Right forelimb (tissue), 1 donor: ENCODE results near the gene MUC6.

Experiments
- DNase-seq: peaks from one replicate; pipeline ENCODE4 v3.0.0-alpha.2; 2018

Gene MUC6, protein sequence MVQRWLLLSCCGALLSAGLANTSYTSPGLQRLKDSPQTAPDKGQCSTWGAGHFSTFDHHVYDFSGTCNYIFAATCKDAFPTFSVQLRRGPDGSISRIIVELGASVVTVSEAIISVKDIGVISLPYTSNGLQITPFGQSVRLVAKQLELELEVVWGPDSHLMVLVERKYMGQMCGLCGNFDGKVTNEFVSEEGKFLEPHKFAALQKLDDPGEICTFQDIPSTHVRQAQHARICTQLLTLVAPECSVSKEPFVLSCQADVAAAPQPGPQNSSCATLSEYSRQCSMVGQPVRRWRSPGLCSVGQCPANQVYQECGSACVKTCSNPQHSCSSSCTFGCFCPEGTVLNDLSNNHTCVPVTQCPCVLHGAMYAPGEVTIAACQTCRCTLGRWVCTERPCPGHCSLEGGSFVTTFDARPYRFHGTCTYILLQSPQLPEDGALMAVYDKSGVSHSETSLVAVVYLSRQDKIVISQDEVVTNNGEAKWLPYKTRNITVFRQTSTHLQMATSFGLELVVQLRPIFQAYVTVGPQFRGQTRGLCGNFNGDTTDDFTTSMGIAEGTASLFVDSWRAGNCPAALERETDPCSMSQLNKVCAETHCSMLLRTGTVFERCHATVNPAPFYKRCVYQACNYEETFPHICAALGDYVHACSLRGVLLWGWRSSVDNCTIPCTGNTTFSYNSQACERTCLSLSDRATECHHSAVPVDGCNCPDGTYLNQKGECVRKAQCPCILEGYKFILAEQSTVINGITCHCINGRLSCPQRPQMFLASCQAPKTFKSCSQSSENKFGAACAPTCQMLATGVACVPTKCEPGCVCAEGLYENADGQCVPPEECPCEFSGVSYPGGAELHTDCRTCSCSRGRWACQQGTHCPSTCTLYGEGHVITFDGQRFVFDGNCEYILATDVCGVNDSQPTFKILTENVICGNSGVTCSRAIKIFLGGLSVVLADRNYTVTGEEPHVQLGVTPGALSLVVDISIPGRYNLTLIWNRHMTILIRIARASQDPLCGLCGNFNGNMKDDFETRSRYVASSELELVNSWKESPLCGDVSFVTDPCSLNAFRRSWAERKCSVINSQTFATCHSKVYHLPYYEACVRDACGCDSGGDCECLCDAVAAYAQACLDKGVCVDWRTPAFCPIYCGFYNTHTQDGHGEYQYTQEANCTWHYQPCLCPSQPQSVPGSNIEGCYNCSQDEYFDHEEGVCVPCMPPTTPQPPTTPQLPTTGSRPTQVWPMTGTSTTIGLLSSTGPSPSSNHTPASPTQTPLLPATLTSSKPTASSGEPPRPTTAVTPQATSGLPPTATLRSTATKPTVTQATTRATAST (N-terminal part only)

DNA sequence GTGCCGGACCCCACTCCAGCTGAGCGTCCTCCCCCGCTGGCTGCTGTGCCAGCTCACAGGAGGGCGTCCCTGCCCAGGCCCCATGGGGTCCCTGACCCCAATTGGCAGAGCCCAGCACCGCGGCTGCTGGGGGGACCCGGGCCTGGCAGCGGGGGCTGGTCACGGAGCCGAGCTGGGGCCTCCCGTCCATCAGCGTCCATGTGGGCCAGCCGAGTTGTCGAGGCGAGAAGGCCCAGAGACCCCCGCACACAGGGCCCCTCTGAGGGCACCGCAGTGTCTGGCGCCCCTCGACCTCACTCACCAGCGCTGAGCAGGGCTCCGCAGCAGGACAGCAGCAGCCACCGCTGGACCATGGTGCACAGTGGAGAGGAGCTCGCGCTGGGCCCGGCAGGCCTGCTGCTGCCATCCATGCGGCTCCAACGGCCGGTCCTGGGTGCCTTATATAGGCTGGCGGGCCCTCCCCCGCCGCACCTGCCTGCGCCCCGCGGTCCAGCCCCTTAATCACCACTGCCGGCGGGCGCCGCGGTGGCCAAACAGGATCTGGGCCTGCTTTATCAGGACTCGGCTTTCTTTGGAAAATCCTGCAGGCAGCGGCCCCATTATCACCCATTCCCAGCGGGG, at the start of gene MUC6:
Gene MUC6 (minus strand): TSS at position 416 of the 621 bp plus-strand sequence. CDS start 63 bp downstream, at position 353.
- no peak for DNase-seq

DNA sequence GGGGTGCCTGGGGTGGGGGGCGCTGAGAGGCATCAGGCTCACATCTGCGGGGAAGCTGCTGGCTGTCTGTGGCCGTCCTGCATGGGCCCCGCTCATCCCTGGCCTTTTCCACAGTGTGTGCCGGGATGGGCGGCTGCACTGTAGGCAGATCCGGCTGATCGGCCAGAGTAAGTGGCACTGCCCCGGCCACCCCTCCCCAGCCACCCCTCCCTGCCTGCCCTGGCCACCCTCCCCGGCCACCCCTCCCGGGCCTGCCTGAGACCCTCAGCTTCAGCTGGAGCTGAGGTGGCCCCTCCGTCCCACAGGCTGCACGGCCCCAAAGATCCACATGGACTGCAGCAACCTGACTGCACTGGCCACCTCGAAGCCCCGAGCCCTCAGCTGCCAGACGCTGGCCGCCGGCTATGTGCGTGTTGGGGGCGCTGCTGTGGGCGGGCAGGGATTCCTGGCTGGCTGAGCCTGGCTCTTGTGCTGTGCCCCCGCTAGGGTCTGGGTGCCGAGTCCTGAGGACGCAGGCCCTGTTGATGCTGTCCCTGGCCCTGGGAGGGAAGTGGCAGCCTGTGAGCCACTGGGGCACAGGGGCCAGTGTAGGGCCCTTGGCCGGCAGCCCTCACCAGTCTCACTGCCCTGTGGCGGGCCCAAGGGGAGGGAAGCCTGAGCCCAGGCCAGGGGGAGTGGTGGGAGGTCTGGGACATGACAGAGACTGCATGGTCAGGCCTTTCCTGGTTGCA, 49.1 kb upstream of the MUC6 start:
- DNase-seq, result no peak

DNA sequence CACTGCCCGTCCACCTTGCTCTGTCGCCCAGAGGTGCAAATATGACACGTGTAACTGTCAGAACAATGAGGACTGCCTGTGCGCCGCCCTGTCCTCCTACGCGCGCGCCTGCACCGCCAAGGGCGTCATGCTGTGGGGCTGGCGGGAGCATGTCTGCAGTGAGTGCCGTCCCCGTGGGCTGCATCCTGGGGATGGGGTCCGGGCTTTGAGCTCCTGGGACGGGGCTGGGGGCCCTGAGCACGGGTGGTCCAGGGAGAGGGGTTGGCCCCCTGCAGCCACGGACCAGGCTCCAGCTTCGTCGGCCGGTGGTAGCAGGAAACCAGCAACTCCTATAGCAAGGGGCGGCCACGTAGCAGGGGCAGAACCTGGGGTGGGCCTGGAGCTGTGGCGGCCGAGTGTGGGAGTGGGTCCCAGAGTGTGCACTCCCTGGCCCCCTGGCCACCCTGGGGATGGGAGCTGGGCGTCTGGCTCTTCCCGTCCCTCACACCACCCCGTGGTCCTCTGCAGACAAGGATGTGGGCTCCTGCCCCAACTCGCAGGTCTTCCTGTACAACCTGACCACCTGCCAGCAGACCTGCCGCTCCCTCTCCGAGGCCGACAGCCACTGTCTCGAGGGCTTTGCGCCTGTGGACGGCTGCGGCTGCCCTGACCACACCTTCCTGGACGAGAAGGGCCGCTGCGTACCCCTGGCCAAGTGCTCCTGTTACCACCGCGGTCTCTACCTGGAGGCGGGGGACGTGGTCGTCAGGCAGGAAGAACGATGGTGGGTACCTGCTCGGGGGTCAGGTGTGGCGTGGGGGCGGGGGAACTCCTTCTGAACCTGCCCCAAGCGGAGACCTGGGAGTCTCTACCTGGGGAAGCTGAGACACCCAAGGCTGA, 48.3 kb upstream of the MUC6 start:
- no peak for DNase-seq

DNA sequence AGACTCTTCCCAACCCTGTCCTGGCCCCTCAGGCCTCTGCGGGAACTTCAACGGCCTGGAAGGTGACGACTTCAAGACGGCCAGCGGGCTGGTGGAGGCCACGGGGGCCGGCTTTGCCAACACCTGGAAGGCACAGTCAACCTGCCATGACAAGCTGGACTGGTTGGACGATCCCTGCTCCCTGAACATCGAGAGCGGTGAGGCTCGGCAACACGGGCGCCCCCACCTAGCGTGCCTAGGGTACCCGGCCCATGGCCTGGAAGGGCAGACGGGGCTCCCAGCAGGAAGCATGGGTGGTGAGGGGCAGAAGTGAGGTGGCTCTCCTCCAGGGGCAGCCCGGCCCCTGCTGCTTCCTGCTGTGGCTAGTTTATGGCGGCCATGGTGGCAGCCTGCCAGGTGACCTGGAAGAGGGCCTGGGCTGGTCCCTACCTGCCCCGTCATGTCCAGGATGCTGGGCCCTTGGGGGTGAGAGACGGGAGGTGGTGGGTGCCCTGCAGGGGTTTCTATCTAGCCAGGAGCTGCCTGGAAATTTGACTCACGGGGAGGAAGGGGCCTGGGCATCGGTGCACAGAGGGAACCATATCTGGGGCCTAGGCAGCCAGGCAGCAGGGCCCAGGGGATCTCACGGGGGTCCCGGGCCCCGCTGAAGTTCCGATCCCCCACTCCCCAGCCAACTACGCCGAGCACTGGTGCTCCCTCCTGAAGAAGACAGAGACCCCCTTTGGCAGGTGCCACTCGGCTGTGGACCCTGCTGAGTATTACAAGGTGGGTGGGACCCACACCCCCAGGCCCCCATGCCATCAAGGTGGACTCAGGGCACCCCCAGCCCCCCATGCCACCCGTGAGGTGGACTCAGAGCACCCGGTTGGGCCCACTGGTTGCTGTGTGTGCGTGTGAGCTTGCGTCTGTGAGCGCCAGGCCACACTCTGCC, 47.4 kb upstream of the MUC6 start:
- DNase-seq, result no peak

DNA sequence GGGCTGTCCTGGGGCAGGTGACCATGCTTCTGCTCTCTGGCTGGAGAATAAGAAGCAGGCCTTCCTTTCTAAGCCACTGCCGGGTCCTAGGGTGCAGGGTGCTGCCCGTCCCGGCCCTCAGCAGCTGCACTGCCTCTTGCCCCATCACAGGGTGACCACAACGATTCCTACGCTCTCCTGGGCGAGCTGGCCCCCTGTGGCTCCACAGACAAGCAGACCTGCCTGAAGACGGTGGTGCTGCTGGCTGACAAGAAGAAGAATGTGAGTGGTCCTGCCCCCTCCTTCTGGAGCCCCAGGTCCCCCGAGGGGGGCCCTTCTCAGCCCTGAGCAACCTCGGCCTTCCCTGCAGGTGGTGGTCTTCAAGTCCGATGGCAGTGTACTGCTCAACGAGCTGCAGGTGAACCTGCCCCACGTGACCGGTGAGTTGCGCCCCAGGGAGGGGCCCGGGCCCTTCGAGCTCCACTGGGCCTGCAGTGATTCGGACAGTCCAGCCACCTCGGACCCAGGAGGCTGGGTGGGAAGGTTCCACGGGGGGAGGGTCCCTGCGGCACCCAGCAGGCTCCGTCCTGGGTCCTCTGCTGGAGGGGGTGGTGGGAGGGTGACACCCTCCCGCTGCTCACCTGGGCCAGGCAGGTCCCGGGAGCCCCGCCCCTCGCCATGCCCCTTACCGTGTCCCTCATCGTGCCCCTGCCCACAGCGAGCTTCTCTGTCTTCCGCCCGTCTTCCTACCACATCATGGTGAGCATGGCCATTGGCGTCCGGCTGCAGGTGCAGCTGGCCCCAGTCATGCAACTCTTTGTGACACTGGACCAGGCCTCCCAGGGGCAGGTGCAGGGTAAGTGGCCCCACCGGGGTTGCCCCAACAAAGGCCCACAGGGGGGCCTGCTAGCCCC, 46.5 kb upstream of the MUC6 start:
- DNase-seq, result no peak

DNA sequence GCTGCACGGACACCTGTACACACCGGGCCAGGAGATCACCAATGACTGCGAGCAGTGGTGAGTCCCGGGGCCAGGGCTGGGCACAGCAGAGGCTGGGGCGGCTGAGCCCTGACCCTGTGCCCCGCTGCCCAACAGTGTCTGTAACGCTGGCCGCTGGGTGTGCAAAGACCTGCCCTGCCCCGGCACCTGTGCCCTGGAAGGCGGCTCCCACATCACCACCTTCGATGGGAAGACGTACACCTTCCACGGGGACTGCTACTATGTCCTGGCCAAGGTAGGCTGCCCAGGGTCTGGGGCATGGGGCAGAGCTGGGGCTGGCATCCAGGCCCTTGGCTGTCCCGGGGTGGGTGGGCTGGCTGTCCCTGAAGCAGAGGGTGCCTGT, 45.8 kb upstream of the MUC6 start:
- DNase-seq, result no peak

DNA sequence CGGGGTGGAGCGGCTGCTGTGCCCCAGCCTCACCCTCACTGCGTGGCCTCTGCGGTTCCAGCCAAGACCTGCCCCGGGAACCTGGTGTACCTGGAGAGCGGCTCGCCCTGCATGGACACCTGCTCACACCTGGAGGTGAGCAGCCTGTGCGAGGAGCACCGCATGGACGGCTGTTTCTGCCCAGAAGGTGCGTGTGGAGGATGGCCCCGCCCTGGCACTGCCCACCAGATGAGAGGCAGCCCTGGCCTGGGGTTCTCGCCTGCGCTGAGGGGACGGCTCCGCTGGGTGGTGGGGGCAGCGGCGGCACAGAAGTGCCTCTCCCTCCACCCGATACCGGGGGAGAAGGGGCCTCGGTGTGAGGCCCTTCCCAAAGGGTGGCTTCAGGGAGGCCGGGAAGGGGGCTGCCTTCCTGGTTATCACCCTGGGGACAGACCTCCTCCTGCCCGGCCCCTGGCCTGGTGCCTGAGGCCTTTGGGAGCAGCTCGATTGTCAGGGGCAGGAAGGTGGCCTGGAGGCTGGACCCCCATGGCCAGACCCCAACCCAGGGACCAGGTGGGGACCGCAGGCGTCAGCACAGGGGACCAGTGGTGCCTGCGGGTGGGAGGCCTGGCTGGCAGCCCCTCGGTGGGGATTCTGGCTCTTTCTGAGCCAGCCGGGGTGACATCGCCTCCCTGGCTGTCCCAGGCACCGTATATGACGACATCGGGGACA, 45.2 kb upstream of the MUC6 start:
- no peak for DNase-seq

DNA sequence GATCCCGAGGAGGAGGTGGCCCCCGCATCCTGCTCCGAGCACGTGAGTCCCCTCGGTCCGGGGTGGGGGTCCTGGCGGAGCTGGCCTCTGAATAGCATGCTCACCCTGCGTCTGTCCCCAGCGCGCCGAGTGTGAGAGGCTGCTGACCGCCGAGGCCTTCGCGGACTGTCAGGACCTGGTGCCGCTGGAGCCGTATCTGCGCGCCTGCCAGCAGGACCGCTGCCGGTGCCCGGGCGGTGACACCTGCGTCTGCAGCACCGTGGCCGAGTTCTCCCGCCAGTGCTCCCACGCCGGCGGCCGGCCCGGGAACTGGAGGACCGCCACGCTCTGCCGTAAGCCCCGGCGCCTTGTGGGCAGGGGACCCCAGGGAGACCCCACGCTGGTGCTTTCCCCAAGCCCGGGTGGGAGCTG, 41.7 kb upstream of the MUC6 start:
- no peak for DNase-seq

DNA sequence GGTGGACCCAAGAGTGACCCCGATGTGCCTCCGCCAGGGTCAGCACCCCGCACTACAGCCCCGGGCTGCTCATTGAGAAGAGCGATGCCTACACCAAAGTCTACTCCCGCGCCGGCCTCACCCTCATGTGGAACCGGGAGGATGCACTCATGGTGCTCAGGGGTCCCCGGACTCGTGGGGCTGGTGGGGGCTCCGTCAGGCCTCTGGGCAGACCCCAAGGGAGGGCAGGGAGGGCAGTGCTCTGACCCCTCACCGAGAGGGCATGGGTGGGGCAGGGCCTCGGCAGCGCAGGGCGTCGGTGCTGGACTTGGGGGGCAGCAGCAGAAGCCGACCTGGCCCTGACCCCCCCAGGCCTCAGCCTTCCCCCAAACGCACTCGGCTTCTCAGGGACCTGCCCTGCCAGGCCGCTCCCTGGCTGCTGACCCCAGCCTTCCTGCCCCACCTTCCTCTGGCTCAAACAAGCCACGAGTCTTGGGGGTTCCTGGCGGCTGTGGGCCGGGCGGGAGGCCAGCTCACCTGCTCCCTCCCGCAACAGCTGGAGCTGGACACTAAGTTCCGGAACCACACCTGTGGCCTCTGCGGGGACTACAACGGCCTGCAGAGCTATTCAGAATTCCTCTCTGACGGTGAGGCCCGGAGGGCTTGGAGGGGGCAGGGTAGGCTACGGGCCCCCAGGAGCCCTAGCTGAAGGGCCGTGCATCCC, 41.0 kb upstream of the MUC6 start:
- DNase-seq, result peak; percentile 32

DNA sequence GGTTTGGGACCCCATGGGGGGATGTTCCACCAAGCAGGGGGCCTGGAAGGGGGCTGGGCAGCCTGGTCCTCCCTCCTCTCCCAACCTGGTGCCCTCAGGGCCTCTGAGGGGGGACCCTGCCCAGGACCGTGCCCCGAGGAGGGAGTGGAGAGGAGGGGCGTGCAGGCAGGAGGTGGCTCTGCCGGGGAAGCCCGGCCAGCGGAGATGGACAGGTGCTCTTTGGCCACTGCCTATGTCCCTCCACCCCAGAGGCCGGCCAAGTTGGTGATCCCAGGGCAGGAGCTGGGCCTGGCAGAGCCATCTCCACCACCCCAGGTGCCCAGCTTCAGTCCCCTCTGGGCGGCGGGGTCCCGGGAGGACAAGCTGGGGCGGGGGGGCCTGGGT, 40.5 kb upstream of the MUC6 start:
- peak; percentile 29 for DNase-seq

DNA sequence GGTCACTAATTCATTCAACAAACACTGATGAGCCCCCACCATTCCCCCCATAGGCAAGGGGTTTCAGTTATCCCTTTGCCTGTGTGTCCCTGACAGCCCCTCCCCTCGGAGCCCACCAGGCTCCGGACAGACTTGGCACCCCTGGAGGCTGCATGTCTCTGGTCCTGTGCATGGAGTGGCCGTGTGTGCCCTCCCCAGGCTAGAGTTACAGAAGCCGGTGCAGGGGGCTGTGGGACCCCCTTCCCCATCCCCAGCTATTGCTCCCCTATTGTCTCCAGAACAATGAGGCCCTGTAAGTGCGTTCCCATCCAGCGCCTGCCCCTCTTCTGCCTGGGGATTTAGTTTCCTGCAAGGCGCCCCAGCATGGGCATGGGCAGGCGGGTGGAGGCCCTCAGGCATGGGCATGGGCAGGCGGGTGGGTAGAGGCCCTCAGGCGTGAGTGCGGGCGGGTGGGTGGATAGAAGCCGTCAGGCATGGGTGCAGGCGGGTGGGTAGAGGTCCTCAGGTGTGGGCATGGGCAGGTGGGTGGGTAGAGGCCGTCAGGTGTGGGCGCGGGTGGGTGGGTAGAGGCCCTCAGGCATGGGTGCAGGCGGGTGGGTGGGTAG, 39.6 kb upstream of the MUC6 start:
- no peak for DNase-seq

DNA sequence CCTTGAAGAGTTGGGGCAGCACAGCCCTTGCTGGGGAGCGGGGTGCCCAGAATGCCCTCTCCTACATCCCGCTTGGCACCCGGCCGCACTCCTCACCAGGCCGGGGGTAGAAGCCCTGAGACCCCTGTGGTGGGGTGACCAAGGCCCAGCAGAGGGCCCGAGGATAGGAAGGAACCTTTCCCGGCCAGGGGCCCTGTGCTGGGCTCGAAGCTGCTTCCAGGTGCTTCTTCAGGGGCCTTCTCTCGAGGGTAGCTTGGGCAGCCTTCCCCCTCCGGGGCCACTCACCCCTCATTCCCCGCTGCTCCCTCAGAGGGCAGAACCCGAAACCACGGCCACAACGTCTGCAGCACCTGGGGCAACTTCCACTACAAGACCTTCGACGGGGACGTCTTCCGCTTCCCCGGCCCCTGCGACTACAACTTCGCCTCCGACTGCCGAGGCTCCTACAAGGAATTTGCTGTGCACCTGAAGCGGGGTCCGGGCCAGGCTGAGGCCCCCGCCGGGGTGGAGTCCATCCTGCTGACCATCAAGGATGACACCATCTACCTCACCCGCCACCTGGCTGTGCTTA, 38.9 kb upstream of the MUC6 start:
- peak; percentile 30 for DNase-seq

DNA sequence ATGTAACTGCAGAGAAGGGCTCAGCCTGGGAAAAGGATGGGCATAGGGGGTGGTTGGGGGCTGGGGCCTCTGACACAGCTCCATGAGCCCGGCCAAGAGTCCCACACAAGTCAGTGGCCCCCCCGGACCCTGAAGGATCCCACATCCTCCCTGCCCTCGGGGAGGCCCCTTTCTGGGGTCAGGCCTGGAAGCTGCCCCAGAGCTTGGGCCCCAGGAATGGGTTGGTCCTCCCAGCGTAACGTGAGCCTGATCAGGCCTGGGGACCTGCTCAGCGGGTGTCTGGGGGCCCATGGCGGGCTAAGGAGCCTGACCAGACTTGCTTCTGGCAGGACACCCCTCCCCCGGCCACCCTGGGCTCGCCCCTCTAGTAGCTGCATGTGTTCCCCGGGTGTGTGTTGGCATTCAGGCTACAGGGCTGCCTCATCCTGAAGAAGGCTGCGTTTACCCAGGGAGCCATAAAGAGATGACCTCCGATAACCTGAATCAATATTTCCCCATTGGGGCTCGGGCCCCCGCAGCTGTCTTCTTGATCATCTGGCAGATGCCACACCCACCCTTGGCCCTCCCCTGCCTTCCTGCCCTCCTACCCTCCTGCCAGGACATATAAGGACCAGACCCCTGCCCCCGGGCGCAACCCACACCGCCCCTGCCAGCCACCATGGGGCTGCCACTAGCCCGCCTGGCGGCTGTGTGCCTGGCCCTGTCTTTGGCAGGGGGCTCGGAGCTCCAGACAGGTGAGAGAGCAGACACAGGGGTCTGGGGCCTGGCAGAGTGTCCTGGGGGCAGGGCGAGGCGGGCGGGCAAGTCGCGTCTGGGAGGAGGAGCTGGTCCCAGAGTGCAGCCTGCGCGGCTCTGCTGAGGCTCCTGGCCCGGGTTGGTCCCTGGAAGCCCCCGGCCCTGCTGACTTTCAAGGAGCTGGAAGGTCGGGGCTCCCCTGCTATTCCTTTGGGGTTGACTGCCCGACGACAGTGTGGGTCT, 38.0 kb upstream of the MUC6 start, which contains the start of gene MUC2:
Gene MUC2 (plus strand): TSS at position 631 of the 978 bp plus-strand sequence.
- peak; percentile 41 for DNase-seq

DNA sequence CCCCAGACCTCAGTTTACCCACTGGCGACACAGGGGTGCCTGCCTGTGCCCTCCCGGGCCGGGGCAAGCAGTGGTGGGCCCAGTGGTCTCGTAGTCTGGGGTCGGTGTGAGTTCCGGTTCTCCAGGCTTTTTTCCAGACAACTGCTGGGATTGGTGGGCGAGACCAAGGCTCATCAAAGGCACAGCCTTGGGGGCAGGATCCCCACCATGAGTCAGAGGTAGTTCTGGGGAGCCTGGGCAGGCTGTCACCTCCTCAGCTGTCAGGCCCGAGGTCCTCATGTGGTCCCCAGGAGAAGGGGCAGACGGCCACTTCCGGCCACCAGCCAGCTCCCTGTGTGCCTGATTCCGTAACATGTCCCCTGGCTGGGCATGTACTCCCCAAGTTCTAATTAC, 37.3 kb upstream of the MUC6 start:
- DNase-seq, result no peak

DNA sequence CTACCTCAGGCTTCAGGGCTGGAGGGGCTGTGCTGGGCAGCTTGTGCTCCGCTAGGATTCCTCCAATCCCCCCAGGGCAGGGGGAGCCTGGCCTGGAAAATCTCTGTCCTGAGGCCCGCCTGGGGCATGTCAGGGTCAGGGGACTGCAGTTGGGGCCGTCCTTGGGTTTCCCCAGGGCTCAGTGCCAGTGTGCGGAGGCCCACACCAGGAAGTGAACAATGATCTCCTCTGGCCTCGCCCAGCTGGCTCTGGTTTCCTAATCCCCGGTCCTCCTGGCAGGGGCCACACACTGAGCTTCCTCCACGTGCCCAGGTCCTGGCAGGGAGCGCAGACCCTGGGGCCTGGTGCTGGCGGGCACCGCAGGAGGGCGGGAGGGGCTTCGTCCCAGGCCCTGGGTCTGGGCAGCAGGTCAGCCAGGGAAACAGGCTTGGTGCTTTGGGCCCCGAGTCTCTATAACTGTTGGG, 36.8 kb upstream of the MUC6 start:
- DNase-seq, result peak; percentile 59
